GM10248 (cell line): Measurements from ENCODE around the gene TMEM213.

Experiments
- CTCF ChIA-PET: fragments of 300-600 bp; sonication (Branson Sonifier 250); formaldehyde crosslinking; extraction: SDS; loops from one replicate; lab custom pipeline; 2021; ENCODE audit warnings: antibody characterized with exemption; lab: Yijun Ruan, JAX
- POLR2A ChIA-PET: fragments of 350-650 bp; sonication (Branson Sonifier 250); formaldehyde crosslinking; extraction: SDS; loops from one replicate; lab custom pipeline; 2020; ENCODE audit warnings: antibody characterized with exemption; lab: Yijun Ruan, JAX
- DNase-seq: peaks from one replicate; pipeline ENCODE4 v3.0.0; 2012; ENCODE audit errors: extremely low spot score
- TF ChIP-seq, protein P1 (sequence below): IDR thresholded peaks from 2 replicates; pipeline ENCODE4 v1.5.1; 2012; ENCODE audit warnings: mild to moderate bottlenecking, low read depth; ENCODE audit errors: extremely low read depth, missing control alignments, control extremely low read depth

The TMEM213 gene

DNA sequence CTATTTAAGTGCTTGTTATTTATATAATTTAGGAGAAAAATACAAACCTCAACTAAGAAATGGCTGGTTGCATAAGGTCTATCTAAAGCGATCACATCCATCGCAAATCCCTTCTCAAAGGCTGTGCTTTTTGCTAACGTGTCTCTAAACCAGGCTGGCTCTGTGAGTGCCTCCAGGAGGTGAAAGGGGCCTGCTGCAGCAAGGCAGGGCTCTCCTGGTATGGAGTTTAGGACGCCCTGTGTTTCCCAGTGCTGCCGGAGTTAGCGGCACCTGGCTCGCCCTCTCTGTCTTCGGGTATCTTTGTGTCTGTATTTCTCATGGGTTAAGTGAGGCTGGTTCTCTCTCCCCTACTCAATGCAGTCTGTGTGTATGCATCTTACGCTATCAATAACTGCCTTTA, 68.6 kb downstream of the TMEM213 start:
- ChIA-PET POLR2A (no interaction called here), CTCF (interaction anchor here (1.9 kb wide), 1 partner anchor 705 kb away, joined by 5 read pairs; no protein-coding TSS in a partner anchor)
- no peak for DNase-seq
- TF ChIP-seq, protein P1, sequence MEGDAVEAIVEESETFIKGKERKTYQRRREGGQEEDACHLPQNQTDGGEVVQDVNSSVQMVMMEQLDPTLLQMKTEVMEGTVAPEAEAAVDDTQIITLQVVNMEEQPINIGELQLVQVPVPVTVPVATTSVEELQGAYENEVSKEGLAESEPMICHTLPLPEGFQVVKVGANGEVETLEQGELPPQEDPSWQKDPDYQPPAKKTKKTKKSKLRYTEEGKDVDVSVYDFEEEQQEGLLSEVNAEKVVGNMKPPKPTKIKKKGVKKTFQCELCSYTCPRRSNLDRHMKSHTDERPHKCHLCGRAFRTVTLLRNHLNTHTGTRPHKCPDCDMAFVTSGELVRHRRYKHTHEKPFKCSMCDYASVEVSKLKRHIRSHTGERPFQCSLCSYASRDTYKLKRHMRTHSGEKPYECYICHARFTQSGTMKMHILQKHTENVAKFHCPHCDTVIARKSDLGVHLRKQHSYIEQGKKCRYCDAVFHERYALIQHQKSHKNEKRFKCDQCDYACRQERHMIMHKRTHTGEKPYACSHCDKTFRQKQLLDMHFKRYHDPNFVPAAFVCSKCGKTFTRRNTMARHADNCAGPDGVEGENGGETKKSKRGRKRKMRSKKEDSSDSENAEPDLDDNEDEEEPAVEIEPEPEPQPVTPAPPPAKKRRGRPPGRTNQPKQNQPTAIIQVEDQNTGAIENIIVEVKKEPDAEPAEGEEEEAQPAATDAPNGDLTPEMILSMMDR = no peak

DNA sequence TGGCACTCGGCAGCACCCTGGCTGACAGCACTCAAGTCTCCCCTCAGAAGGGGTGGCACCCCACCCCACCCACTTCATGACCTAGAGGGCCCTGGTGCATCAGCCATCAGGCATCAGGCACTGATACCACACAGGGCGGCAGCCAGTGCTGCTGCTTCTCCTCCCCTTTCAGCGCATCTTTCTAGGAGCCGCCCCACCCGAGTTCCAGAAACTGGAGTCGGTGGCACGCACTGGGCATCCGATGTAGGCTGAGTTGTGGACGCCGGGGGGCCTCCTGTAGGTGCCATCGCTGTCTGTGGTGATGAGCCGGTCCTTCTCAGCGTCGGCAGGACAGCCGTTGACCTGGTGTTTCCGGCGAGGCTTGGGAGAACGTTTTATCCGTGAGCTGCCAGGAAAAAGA, 70.0 kb downstream of the TMEM213 start:
- ChIA-PET CTCF (no interaction called here), POLR2A (no interaction called here)
- TF ChIP-seq, protein P1 = no peak
- DNase-seq = no peak

DNA sequence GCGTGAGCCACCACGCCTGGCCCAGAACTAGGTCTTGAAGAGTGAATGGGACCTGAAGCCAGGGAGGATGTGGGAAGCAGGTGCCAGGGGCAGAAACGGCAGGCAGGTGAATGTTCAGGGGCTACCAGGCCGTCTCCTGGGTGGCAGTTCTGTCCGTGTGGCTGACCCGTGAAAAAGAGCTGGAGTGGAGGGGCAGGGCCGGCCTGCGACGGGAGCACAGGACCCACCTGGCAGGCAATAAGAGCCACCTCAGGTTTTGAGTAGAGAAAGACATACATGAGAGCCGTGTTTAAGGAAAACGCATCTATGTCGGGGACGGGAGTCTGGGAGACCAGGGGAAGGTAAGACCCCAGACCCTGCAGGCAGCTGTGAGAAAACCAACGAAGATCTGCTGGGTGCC, 70.9 kb downstream of the TMEM213 start:
- TF ChIP-seq, protein P1 = no peak
- ChIA-PET CTCF (no interaction called here), POLR2A (no interaction called here)
- no peak for DNase-seq

DNA sequence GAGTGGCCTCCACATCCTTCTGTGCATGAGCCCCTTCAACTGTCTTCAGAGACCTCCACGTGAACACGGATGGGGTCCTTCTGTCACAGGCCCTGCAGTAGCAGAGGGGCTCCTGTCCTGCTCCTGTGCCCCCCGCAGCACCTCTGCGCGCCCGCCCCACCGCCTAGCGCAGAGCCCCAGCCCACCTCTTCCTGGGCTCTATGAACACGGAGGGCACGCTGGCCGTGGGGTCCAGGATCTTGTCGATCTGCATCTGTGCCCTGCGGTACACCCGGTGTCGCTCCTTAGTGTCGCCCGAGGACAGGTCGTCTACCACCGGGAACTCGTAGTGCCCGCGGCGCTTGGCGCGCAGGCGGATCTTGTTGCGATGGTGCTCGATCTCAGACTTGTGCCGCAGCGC, 71.6 kb downstream of the TMEM213 start:
- ChIA-PET POLR2A (no interaction called here), CTCF (no interaction called here)
- no peak for DNase-seq
- TF ChIP-seq, protein P1 = no peak

DNA sequence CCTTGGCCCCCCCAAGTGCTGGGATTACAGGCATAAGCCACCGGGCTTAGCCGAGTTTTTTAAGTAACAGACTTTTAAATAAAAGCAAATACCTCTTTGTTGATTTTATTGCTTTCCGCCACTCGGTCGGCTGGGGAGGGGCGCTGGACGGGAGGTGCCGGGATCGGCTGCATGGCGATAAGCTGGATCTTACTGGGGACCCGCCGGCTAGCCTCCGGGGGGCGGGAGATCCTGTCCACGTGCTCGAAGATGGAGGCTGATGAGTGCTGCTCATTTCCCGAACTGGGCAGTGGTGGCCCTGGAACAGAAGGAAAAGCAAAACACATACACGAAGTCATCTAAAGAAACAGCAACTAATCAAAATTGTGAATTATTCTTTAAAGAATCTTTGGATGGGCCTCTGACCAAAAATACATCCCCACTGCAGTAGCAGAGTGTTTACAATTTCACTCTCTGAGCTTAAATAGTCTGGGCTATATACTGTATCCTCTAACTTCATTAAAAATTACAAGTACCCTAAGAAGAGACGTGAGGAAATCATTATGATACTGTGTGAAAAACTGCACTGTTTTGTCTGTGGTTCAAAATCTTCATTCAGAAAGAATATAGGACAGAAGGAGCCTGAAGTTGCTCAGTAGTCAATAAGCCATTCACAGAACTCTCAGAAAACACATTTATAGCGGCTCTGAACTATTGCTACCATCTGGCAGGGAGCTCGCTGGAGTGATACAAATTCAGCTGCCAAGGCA, 73.4 kb downstream of the TMEM213 start:
- TF ChIP-seq, protein P1 = no peak
- CTCF ChIA-PET = interaction anchor here (0.9 to 1.0 kb wide), 2 partner anchors 15 kb away, joined by 3 read pairs; no protein-coding TSS in a partner anchor
- no peak for DNase-seq
- POLR2A ChIA-PET = interaction anchor here (0.5 kb wide), 1 partner anchor 462 kb away, joined by 3 read pairs; no protein-coding TSS in a partner anchor

DNA sequence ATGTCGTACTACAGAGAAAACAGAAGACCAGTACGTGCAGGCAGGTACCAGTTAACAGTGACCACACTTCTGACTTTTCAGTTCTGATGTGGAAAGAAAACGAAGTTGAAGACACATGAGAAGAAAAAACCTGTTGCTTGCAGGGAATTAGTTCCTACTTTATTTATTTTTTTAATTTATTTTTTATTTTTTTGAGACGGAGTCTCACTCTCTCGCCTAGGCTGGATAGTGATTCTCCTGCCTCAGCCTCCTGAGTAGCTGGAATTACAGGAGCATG, 74.0 kb downstream of the TMEM213 start:
- TF ChIP-seq, protein P1 = no peak
- ChIA-PET POLR2A (interaction anchor here (0.5 kb wide), 1 partner anchor 462 kb away, joined by 3 read pairs; no protein-coding TSS in a partner anchor), CTCF (interaction anchor here (0.9 kb wide), 1 partner anchor 15 kb away, joined by 3 read pairs; no protein-coding TSS in a partner anchor)
- DNase-seq = no peak

DNA sequence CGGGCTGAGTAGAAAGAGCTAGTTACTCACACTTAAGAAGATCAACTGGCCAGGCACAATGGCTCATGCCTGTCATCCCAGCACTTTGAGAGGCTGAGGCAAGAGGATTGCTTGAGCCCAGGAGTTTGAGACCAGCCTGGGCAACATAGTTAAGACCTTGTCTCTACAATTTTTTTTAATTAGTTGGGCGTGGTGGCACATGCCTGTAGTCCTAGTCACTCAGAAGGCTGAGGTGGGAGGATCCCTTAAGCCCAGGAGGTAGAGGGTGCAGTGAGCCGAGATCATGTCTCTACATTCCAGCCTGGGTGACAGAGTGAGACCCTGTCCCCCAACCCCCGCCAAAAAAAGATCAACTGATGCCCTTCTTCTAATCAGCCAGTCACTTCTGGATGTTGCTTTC, 74.8 kb downstream of the TMEM213 start:
- ChIA-PET CTCF (no interaction called here), POLR2A (no interaction called here)
- TF ChIP-seq, protein P1 = no peak
- no peak for DNase-seq
